RWPE2 (cell line): ENCODE measurements around the gene TLE5.
"Not testable (repeated sequence)": the region's sequence is repeated elsewhere in the genome, so short reads cannot be mapped to it uniquely, and the experiment has no call there.

Experiments
- ATAC-seq: fragments of 200-7000 bp; cut with Tn5 transposase; 3 replicates; pipeline ENCODE4 v1.9.1; 2021; ENCODE audit warnings: low read depth
- DNase-seq: peaks from one replicate; pipeline ENCODE4 v3.0.0-alpha.2; 2020; ENCODE audit warnings: low spot score
- H3K27ac ChIP-seq: fragments of 450-650 bp; 2 replicates; pipeline ENCODE4 v1.5.1; 2017; ENCODE audit warnings: mild to moderate bottlenecking; ENCODE audit not compliant: poor library complexity, severe bottlenecking
- H3K27me3 ChIP-seq: fragments of 250-450 bp; sonication (Bioruptor Pico); 2 replicates; pipeline ENCODE4 v1.5.1; 2021; ENCODE audit warnings: mild to moderate bottlenecking, moderate library complexity; ENCODE audit not compliant: insufficient read depth, poor library complexity, severe bottlenecking
- H3K36me3 ChIP-seq: fragments of 250-450 bp; sonication (Bioruptor Pico); 2 replicates; pipeline ENCODE4 v1.5.1; 2020; ENCODE audit warnings: low read depth, mild to moderate bottlenecking, moderate library complexity
- H3K4me1 ChIP-seq: fragments of 250-450 bp; sonication (Bioruptor Pico); 2 replicates; pipeline ENCODE4 v1.5.1; 2021; ENCODE audit warnings: mild to moderate bottlenecking, moderate library complexity; ENCODE audit not compliant: insufficient read depth, poor library complexity, severe bottlenecking
- H3K4me3 ChIP-seq: fragments of 250-450 bp; sonication (Bioruptor Pico); 2 replicates; pipeline ENCODE4 v1.5.1; 2021; ENCODE audit warnings: mild to moderate bottlenecking, moderate library complexity; ENCODE audit not compliant: severe bottlenecking
- H3K9me3 ChIP-seq: fragments of 250-450 bp; sonication (Bioruptor Pico); 2 replicates; pipeline ENCODE4 v1.5.1; 2021; ENCODE audit warnings: mild to moderate bottlenecking, moderate library complexity; ENCODE audit not compliant: severe bottlenecking
- CTCF ChIP-seq: fragments of 450-650 bp; IDR thresholded peaks from one replicate; pipeline ENCODE4 v1.5.1; 2017; ENCODE audit warnings: mild to moderate bottlenecking, moderate library complexity; ENCODE audit not compliant: poor library complexity, severe bottlenecking

Gene TLE5

GRCh38 chr19:3015126-3016057 is 46.9 kb downstream of the TLE5 start:
- DNase-seq (no peak), ATAC-seq (no peak)
- no peak overlapping the region for H3K27ac ChIP-seq
- no peaks in the 10 kb centered on the region for H3K27me3 ChIP-seq
- no peaks in the 10 kb centered on the region for H3K36me3 ChIP-seq
- no peaks in the 10 kb centered on the region for H3K4me1 ChIP-seq
- no peaks in the 10 kb centered on the region for H3K9me3 ChIP-seq
- no peak overlapping the region for H3K4me3 ChIP-seq
- TF ChIP-seq CTCF = no peak

- H3K9me3 ChIP-seq = no peaks in the 10 kb centered on the region
- H3K27ac ChIP-seq = no peak overlapping the region
- TF ChIP-seq CTCF = no peak
- DNase-seq (no peak), ATAC-seq (no peak)
- no peaks in the 10 kb centered on the region for H3K36me3 ChIP-seq
- H3K4me1 ChIP-seq = no peaks in the 10 kb centered on the region
- H3K27me3 ChIP-seq = no peaks in the 10 kb centered on the region
- no peak overlapping the region for H3K4me3 ChIP-seq
Measured at GRCh38 chr19:3014135-3014534, 48.2 kb downstream of the TLE5 start.

GRCh38 chr19:3013263-3013725 is 49.0 kb downstream of the TLE5 start:
- Histone ChIP-seq H3K4me1 (no peaks in the 10 kb centered on the region), H3K4me3 (no peak overlapping the region), H3K27ac (no peak overlapping the region), H3K27me3 (no peaks in the 10 kb centered on the region), H3K9me3 (no peaks in the 10 kb centered on the region), H3K36me3 (no peaks in the 10 kb centered on the region)
- ATAC-seq (no peak), DNase-seq (no peak)
- no peak for TF ChIP-seq CTCF

- Histone ChIP-seq H3K4me1 (no peaks in the 10 kb centered on the region), H3K27ac (no peak overlapping the region), H3K27me3 (no peaks in the 10 kb centered on the region), H3K36me3 (no peaks in the 10 kb centered on the region), H3K4me3 (no peak overlapping the region), H3K9me3 (no peaks in the 10 kb centered on the region)
- ATAC-seq (no peak), DNase-seq (no peak)
- TF ChIP-seq CTCF = no peak
Measured at GRCh38 chr19:3012621-3013262, 49.6 kb downstream of the TLE5 start.

- not testable (repeated sequence) for DNase-seq, H3K27me3 ChIP-seq, ATAC-seq, H3K36me3 ChIP-seq, H3K4me3 ChIP-seq, H3K4me1 ChIP-seq, H3K9me3 ChIP-seq, H3K27ac ChIP-seq
Measured at GRCh38 chr19:3012059-3012458, 50.2 kb downstream of the TLE5 start.
